Stimulated activated CD4-positive, alpha-beta T cell treated with anti-CD3 and anti-CD28 coated beads, Interleukin-2, amount 100 ng/mL, for 4 hours (primary cell): Measurements from ENCODE around the gene PRR7.

Source experiments
- DNase-seq: peaks from one replicate; pipeline ENCODE4 v3.0.0-alpha.2; 2020; ENCODE audit warnings: low read depth

Gene PRR7

GRCh38 chr5:177469750-177470525 lies 23.3 kb downstream of the PRR7 start:
- DNase-seq, result no peak

- no peak for DNase-seq
Measured at GRCh38 chr5:177470759-177471536, 24.3 kb downstream of the PRR7 start.

GRCh38 chr5:177471610-177472356 lies 25.2 kb downstream of the PRR7 start:
- DNase-seq, result no peak

- DNase-seq, result peak; percentile 36
Measured at GRCh38 chr5:177472460-177473442, 26.1 kb downstream of the PRR7 start.

GRCh38 chr5:177473443-177474001 lies 26.9 kb downstream of the PRR7 start, which contains the start of gene DBN1:
TSS of gene DBN1 (minus strand) at chr5:177473634. CDS start at chr5:177473521, 113 bp downstream.
- no peak for DNase-seq

- DNase-seq, result no peak
Measured at GRCh38 chr5:177474002-177474476, 27.4 kb downstream of the PRR7 start.

- DNase-seq, result no peak
Measured at GRCh38 chr5:177474846-177475562, 28.4 kb downstream of the PRR7 start.

- DNase-seq, result no peak
Measured at GRCh38 chr5:177475563-177476427, 29.2 kb downstream of the PRR7 start.

- no peak for DNase-seq
Measured at GRCh38 chr5:177476531-177477233, 30.1 kb downstream of the PRR7 start.

GRCh38 chr5:177477701-177478477 lies 31.3 kb downstream of the PRR7 start:
- no peak for DNase-seq

GRCh38 chr5:177478711-177479646 lies 32.4 kb downstream of the PRR7 start:
- no peak for DNase-seq

GRCh38 chr5:177479774-177480173 lies 33.2 kb downstream of the PRR7 start:
- no peak for DNase-seq

- no peak for DNase-seq
Measured at GRCh38 chr5:177482359-177482795, 35.8 kb downstream of the PRR7 start.

- DNase-seq, result no peak
Measured at GRCh38 chr5:177483042-177483441, 36.4 kb downstream of the PRR7 start.

- no peak for DNase-seq
Measured at GRCh38 chr5:177483994-177484901, 37.6 kb downstream of the PRR7 start.
